Muscle layer of duodenum (tissue), 2 donors: ENCODE data around the gene NHLRC3.

Experiments
- H3K27ac ChIP-seq: one replicate; pipeline ENCODE4 v1.7.0; 2013; ENCODE audit warnings: mild to moderate bottlenecking, low read length
- H3K27me3 ChIP-seq: one replicate; pipeline ENCODE4 v1.7.0; 2013; ENCODE audit warnings: low read depth, mild to moderate bottlenecking, control low read depth, low read length
- H3K36me3 ChIP-seq, 2 donors: one replicate each; pipeline ENCODE4 v1.7.0; 2013; ENCODE audit warnings: low read length in 2 of 2, control low read depth in 1 of 2, mild to moderate bottlenecking in 1 of 2; ENCODE audit not compliant: insufficient read depth in 2 of 2, control insufficient read depth in 1 of 2
- H3K4me1 ChIP-seq, 2 donors: one replicate each; pipeline ENCODE4 v1.7.0; 2013; ENCODE audit warnings: low read length in 2 of 2, mild to moderate bottlenecking in 2 of 2, control low read depth in 1 of 2, moderate library complexity in 1 of 2; ENCODE audit not compliant: insufficient read depth in 2 of 2, control insufficient read depth in 1 of 2
- H3K4me3 ChIP-seq, 2 donors: one replicate each; pipeline ENCODE4 v1.7.0; 2013; ENCODE audit warnings: low read length in 2 of 2, low read depth in 1 of 2, mild to moderate bottlenecking in 1 of 2
- H3K9me3 ChIP-seq, 2 donors: one replicate each; pipeline ENCODE4 v1.7.0; 2013; ENCODE audit warnings: low read length in 2 of 2, control low read depth in 1 of 2, mild to moderate bottlenecking in 1 of 2; ENCODE audit not compliant: control insufficient read depth in 1 of 2
- donor health status: healthy.

The NHLRC3 gene

GRCh38 chr13:39044536-39044935 is 6.3 kb downstream of the NHLRC3 start:
- Histone ChIP-seq H3K27ac (no peak overlapping the region), H3K4me3 (no peak overlapping the region), H3K4me1 (peaks cover 0 to under 1% of the 10 kb centered on the region in 2 donors), H3K27me3 (no peaks in the 10 kb centered on the region), H3K9me3 (no peaks in the 10 kb centered on the region), H3K36me3 (peaks cover 9 to 16% of the 10 kb centered on the region in 2 donors)

- H3K4me1 ChIP-seq = no peaks in the 10 kb centered on the region
- H3K4me3 ChIP-seq = no peak overlapping the region
- no peaks in the 10 kb centered on the region for H3K9me3 ChIP-seq
- no peaks in the 10 kb centered on the region for H3K27me3 ChIP-seq
- H3K36me3 ChIP-seq = peaks cover 9 to 16% of the 10 kb centered on the region in 2 donors
- H3K27ac ChIP-seq = no peak overlapping the region
These were observed 9.3 kb downstream of the NHLRC3 start for GRCh38 chr13:39047560-39047959.

- Histone ChIP-seq H3K9me3 (no peaks in the 10 kb centered on the region), H3K27me3 (no peaks in the 10 kb centered on the region), H3K27ac (no peak overlapping the region), H3K4me3 (no peak overlapping the region), H3K36me3 (peaks cover 15% of the 10 kb centered on the region in 2 donors), H3K4me1 (no peaks in the 10 kb centered on the region)
These were observed 10.6 kb downstream of the NHLRC3 start for GRCh38 chr13:39048806-39049205.

- Histone ChIP-seq H3K27me3 (no peaks in the 10 kb centered on the region), H3K4me1 (no peaks in the 10 kb centered on the region), H3K27ac (no peak overlapping the region), H3K9me3 (no peaks in the 10 kb centered on the region), H3K36me3 (peaks cover 11 to 13% of the 10 kb centered on the region in 2 donors), H3K4me3 (no peak overlapping the region)
These were observed 11.0 kb downstream of the NHLRC3 start for GRCh38 chr13:39049274-39049673.

GRCh38 chr13:39051157-39051556 is 12.9 kb downstream of the NHLRC3 start:
- Histone ChIP-seq H3K4me3 (no peak overlapping the region), H3K27ac (no peak overlapping the region), H3K36me3 (peaks cover 0 to 6% of the 10 kb centered on the region in 2 donors), H3K4me1 (no peaks in the 10 kb centered on the region), H3K27me3 (no peaks in the 10 kb centered on the region), H3K9me3 (no peaks in the 10 kb centered on the region)

GRCh38 chr13:39052944-39053343 is 14.7 kb downstream of the NHLRC3 start:
- Histone ChIP-seq H3K36me3 (peaks cover 0 to 6% of the 10 kb centered on the region in 2 donors), H3K4me3 (no peak overlapping the region), H3K27ac (no peak overlapping the region)

GRCh38 chr13:39054112-39054511 is 15.9 kb downstream of the NHLRC3 start:
- H3K27me3 ChIP-seq = no peaks in the 10 kb centered on the region
- H3K4me3 ChIP-seq = no peak overlapping the region
- H3K27ac ChIP-seq = no peak overlapping the region
- H3K9me3 ChIP-seq = no peaks in the 10 kb centered on the region
- peaks cover 0 to 6% of the 10 kb centered on the region in 2 donors for H3K36me3 ChIP-seq
- no peaks in the 10 kb centered on the region for H3K4me1 ChIP-seq

More at GRCh38 chr13:39052944-39053343, 14.7 kb downstream of the NHLRC3 start:
- Histone ChIP-seq H3K27me3 (no peaks in the 10 kb centered on the region), H3K9me3 (no peaks in the 10 kb centered on the region), H3K4me1 (no peaks in the 10 kb centered on the region)

- no peak overlapping the region for H3K27ac ChIP-seq
- peaks cover 0 to 6% of the 10 kb centered on the region in 2 donors for H3K36me3 ChIP-seq
- no peaks in the 10 kb centered on the region for H3K27me3 ChIP-seq
- no peak overlapping the region for H3K4me3 ChIP-seq
- no peaks in the 10 kb centered on the region for H3K9me3 ChIP-seq
- H3K4me1 ChIP-seq = no peaks in the 10 kb centered on the region
These were observed 17.8 kb downstream of the NHLRC3 start for GRCh38 chr13:39056018-39056417.

- H3K9me3 ChIP-seq = no peaks in the 10 kb centered on the region
- no peak overlapping the region for H3K4me3 ChIP-seq
- no peaks in the 10 kb centered on the region for H3K27me3 ChIP-seq
- H3K27ac ChIP-seq = no peak overlapping the region
- H3K4me1 ChIP-seq = no peaks in the 10 kb centered on the region
- H3K36me3 ChIP-seq = peaks cover 0 to 6% of the 10 kb centered on the region in 2 donors
These were observed 19.8 kb downstream of the NHLRC3 start for GRCh38 chr13:39058040-39058439.

GRCh38 chr13:39062004-39062403 is 23.7 kb downstream of the NHLRC3 start:
- Histone ChIP-seq H3K9me3 (no peaks in the 10 kb centered on the region), H3K27ac (no peak overlapping the region), H3K27me3 (no peaks in the 10 kb centered on the region), H3K36me3 (no peaks in the 10 kb centered on the region), H3K4me3 (no peak overlapping the region), H3K4me1 (no peaks in the 10 kb centered on the region)

GRCh38 chr13:39072842-39073241 is 34.6 kb downstream of the NHLRC3 start:
- no peak overlapping the region for H3K27ac ChIP-seq
- no peak overlapping the region for H3K4me3 ChIP-seq
- H3K4me1 ChIP-seq = no peaks in the 10 kb centered on the region
- no peaks in the 10 kb centered on the region for H3K36me3 ChIP-seq
- no peaks in the 10 kb centered on the region for H3K27me3 ChIP-seq
- H3K9me3 ChIP-seq = no peaks in the 10 kb centered on the region

GRCh38 chr13:39073983-39074382 is 35.7 kb downstream of the NHLRC3 start:
- H3K27me3 ChIP-seq = no peaks in the 10 kb centered on the region
- no peaks in the 10 kb centered on the region for H3K4me1 ChIP-seq
- H3K4me3 ChIP-seq = no peak overlapping the region
- no peak overlapping the region for H3K27ac ChIP-seq
- H3K36me3 ChIP-seq = no peaks in the 10 kb centered on the region
- no peaks in the 10 kb centered on the region for H3K9me3 ChIP-seq
